ES-I3 (cell line): ENCODE results near the gene BTBD9.
"Not testable (repeated sequence)": the region's sequence is repeated elsewhere in the genome, so short reads cannot be mapped to it uniquely, and the experiment has no call there.

Source experiments
- H3K36me3 ChIP-seq: 2 replicates; pipeline ENCODE4 v1.6.1; 2013; ENCODE audit warnings: mild to moderate bottlenecking, low read length, control low read depth, moderate library complexity; ENCODE audit not compliant: insufficient read depth
- H3K4me1 ChIP-seq: 2 replicates; pipeline ENCODE4 v1.6.1; 2013; ENCODE audit warnings: mild to moderate bottlenecking, control low read depth, low read length; ENCODE audit not compliant: insufficient read depth
- H3K9ac ChIP-seq: 2 replicates; pipeline ENCODE4 v1.6.1; 2013; ENCODE audit warnings: low read depth, mild to moderate bottlenecking, low read length, moderate library complexity
- H3K9me3 ChIP-seq: 2 replicates; pipeline ENCODE4 v1.6.1; 2013; ENCODE audit warnings: mild to moderate bottlenecking, low read length, moderate library complexity; ENCODE audit not compliant: control insufficient read depth, insufficient read depth

The BTBD9 gene

GRCh38 chr6:38133932-38134703 lies 505.6 kb downstream of the BTBD9 start:
- peaks cover 14% of the 10 kb centered on the region; the same call in 1 of the 2 replicates for H3K4me1 ChIP-seq
- no peaks in the 10 kb centered on the region for H3K36me3 ChIP-seq
- H3K9ac ChIP-seq: no peak overlapping the region
- no peaks in the 10 kb centered on the region for H3K9me3 ChIP-seq

- no peaks in the 10 kb centered on the region for H3K36me3 ChIP-seq
- no peaks in the 10 kb centered on the region for H3K9me3 ChIP-seq
- H3K9ac ChIP-seq: no peak overlapping the region
- H3K4me1 ChIP-seq: no peaks in the 10 kb centered on the region
These were observed 508.2 kb downstream of the BTBD9 start for GRCh38 chr6:38131527-38131965.

- H3K9ac ChIP-seq: no peak overlapping the region
- peaks cover 2% of the 10 kb centered on the region; the same call in 1 of the 2 replicates for H3K36me3 ChIP-seq
- 0 out of 2 replicates have a peak, but pooled peaks cover 3% of the 10 kb centered on the region for H3K9me3 ChIP-seq
- no peaks in the 10 kb centered on the region for H3K4me1 ChIP-seq
These were observed 512.4 kb downstream of the BTBD9 start for GRCh38 chr6:38127284-38127683.

- not testable (repeated sequence) for H3K9me3 ChIP-seq, H3K9ac ChIP-seq, H3K36me3 ChIP-seq, H3K4me1 ChIP-seq
These were observed 515.4 kb downstream of the BTBD9 start for GRCh38 chr6:38124224-38124926.

GRCh38 chr6:38119516-38119915 lies 520.2 kb downstream of the BTBD9 start:
- Histone ChIP-seq H3K36me3 (peaks cover 2% of the 10 kb centered on the region; the same call in 1 of the 2 replicates), H3K9me3 (no peaks in the 10 kb centered on the region), H3K4me1 (peaks cover 14% of the 10 kb centered on the region; the same call in 1 of the 2 replicates), H3K9ac (no peak overlapping the region)

GRCh38 chr6:38118791-38119365 lies 520.9 kb downstream of the BTBD9 start:
- H3K4me1 ChIP-seq: peaks cover 14% of the 10 kb centered on the region; the same call in 1 of the 2 replicates
- peaks cover 2% of the 10 kb centered on the region; the same call in 1 of the 2 replicates for H3K36me3 ChIP-seq
- no peaks in the 10 kb centered on the region for H3K9me3 ChIP-seq
- no peak overlapping the region for H3K9ac ChIP-seq
